Measurements from ENCODE around the gene STMND1. TPM values are rescaled to one million over a fixed set of nuclear protein-coding genes. Genes with fewer than 3 reads are reported as not detected.

The STMND1 gene
- total RNA-seq, 4 donors from 2014 or later = not detected

GRCh38 chr6:17130786-17131185 is 28.9 kb downstream of the STMND1 start:
- no peak for DNase-seq
- H3K36me3 ChIP-seq = no peaks in the 10 kb centered on the region
- 63 to 80% methylated on average over 3 of the region's 3 CpGs for WGBS, 2 donors
- H3K9me3 ChIP-seq = peaks cover 0 to 9% (median 0%) of the 10 kb centered on the region in 3 donors
- intact Hi-C loops (cut with DNase I) = no loop called here
- H3K27ac ChIP-seq = no peak overlapping the region
- H3K4me3 ChIP-seq = no peak overlapping the region
- no peaks in the 10 kb centered on the region for H3K4me1 ChIP-seq
- TF ChIP-seq POLR2A (IDR thresholded peaks at IDR 0.05) (no peak), CTCF (IDR thresholded peaks at IDR 0.05) (no peak)
- H3K27me3 ChIP-seq = peaks cover 0 to 23% (median 0%) of the 10 kb centered on the region in 4 donors

- DNase-seq = no peak
- peaks cover 0 to 23% (median 0%) of the 10 kb centered on the region in 4 donors for H3K27me3 ChIP-seq
- no peak overlapping the region for H3K4me3 ChIP-seq
- no peak for TF ChIP-seq POLR2A (IDR thresholded peaks at IDR 0.05)
- no peak for TF ChIP-seq CTCF (IDR thresholded peaks at IDR 0.05)
- intact Hi-C loops (cut with DNase I) = no loop called here
- no peaks in the 10 kb centered on the region for H3K36me3 ChIP-seq
- no peak overlapping the region for H3K27ac ChIP-seq
- no peaks in the 10 kb centered on the region for H3K4me1 ChIP-seq
- peaks cover 0 to 9% (median 2%) of the 10 kb centered on the region in 3 donors for H3K9me3 ChIP-seq
These were observed 31.1 kb downstream of the STMND1 start for GRCh38 chr6:17132967-17133366.

- no peak for DNase-seq
- H3K27me3 ChIP-seq = peaks cover 0 to 10% (median 0%) of the 10 kb centered on the region in 4 donors
- H3K4me1 ChIP-seq = no peaks in the 10 kb centered on the region
- H3K36me3 ChIP-seq = no peaks in the 10 kb centered on the region
- H3K27ac ChIP-seq = no peak overlapping the region
- intact Hi-C loops (cut with DNase I) = no loop called here
- H3K4me3 ChIP-seq = no peak overlapping the region
- no peak for TF ChIP-seq POLR2A (IDR thresholded peaks at IDR 0.05)
- no peak for TF ChIP-seq CTCF (IDR thresholded peaks at IDR 0.05)
- 43 to 51% methylated on average over 2 of the region's 2 CpGs for WGBS, 2 donors
- H3K9me3 ChIP-seq = peaks cover 0 to 19% (median 5%) of the 10 kb centered on the region in 3 donors
These were observed 36.2 kb downstream of the STMND1 start for GRCh38 chr6:17138033-17138432.

- no peak overlapping the region for H3K27ac ChIP-seq
- DNase-seq = no peak
- intact Hi-C loops (cut with DNase I) = no loop called here
- no peaks in the 10 kb centered on the region for H3K27me3 ChIP-seq
- peaks cover 0 to 17% (median 0%) of the 10 kb centered on the region in 3 donors for H3K9me3 ChIP-seq
- no peaks in the 10 kb centered on the region for H3K4me1 ChIP-seq
- H3K36me3 ChIP-seq = no peaks in the 10 kb centered on the region
- no peak for TF ChIP-seq POLR2A (IDR thresholded peaks at IDR 0.05)
- no peak for TF ChIP-seq CTCF (IDR thresholded peaks at IDR 0.05)
- WGBS, 2 donors = 88 to 100% methylated on average over 1 of the region's 1 CpG
- no peak overlapping the region for H3K4me3 ChIP-seq
These were observed 42.2 kb downstream of the STMND1 start for GRCh38 chr6:17144016-17144415.

- TF ChIP-seq POLR2A (IDR thresholded peaks at IDR 0.05) = no peak
- H3K4me3 ChIP-seq = no peak overlapping the region
- no peaks in the 10 kb centered on the region for H3K4me1 ChIP-seq
- H3K9me3 ChIP-seq = peaks cover 0 to 19% (median 0%) of the 10 kb centered on the region in 3 donors
- DNase-seq = no peak
- no peaks in the 10 kb centered on the region for H3K27me3 ChIP-seq
- intact Hi-C loops (cut with DNase I) = no loop called here
- H3K36me3 ChIP-seq = no peaks in the 10 kb centered on the region
- no peak overlapping the region for H3K27ac ChIP-seq
- 71 to 81% methylated on average over 2 of the region's 2 CpGs for WGBS, 2 donors
These were observed 47.7 kb downstream of the STMND1 start for GRCh38 chr6:17149571-17149970.

- Histone ChIP-seq H3K27me3 (no peaks in the 10 kb centered on the region), H3K4me3 (no peak overlapping the region), H3K4me1 (no peaks in the 10 kb centered on the region), H3K27ac (no peak overlapping the region), H3K36me3 (no peaks in the 10 kb centered on the region), H3K9me3 (peaks cover 0 to 16% (median 0%) of the 10 kb centered on the region in 3 donors)
- TF ChIP-seq POLR2A (IDR thresholded peaks at IDR 0.05) (no peak), CTCF (IDR thresholded peaks at IDR 0.05) (no peak)
- DNase-seq = no peak
- intact Hi-C loops (cut with DNase I) = no loop called here
- 34 to 54% methylated on average over 2 of the region's 2 CpGs for WGBS, 2 donors
These were observed 48.2 kb downstream of the STMND1 start for GRCh38 chr6:17150096-17150495.
